CD8-positive, alpha-beta memory T cell (primary cell): ENCODE data around the gene CLDN5. TPM values are rescaled to one million over a fixed set of nuclear protein-coding genes. Genes with fewer than 3 reads are reported as not detected.

Experiments used
- CTCF ChIA-PET: fragments of 350-600 bp; sonication (Branson Sonifier 250); formaldehyde crosslinking; loops from one replicate; lab custom pipeline; 2021; ENCODE audit warnings: antibody characterized with exemption; lab: Charles Lee
- POLR2A ChIA-PET: fragments of 350-600 bp; sonication (Branson Sonifier 250); formaldehyde crosslinking; loops from one replicate; lab custom pipeline; 2021; ENCODE audit warnings: antibody characterized with exemption; lab: Charles Lee
- DNase-seq, 5 donors: peaks; one replicate each; pipeline versions ENCODE4 v3.0.0 to v3.0.0-alpha.2; 2020 to 2022; ENCODE audit warnings: mixed read lengths in 1 of 5
- H3K27ac ChIP-seq: one replicate; pipeline ENCODE4 v1.7.0; 2013; ENCODE audit warnings: low read depth, mild to moderate bottlenecking, low read length, moderate library complexity
- H3K27me3 ChIP-seq: 2 replicates; pipeline ENCODE4 v1.7.0; 2013; ENCODE audit warnings: low read length, mild to moderate bottlenecking; ENCODE audit not compliant: insufficient read depth, poor library complexity, severe bottlenecking
- H3K36me3 ChIP-seq: 2 replicates; pipeline ENCODE4 v1.7.0; 2013; ENCODE audit warnings: mild to moderate bottlenecking, low read length, moderate library complexity; ENCODE audit not compliant: insufficient read depth
- H3K4me1 ChIP-seq: 2 replicates; pipeline ENCODE4 v1.7.0; 2013; ENCODE audit warnings: mild to moderate bottlenecking, low read length, moderate library complexity; ENCODE audit not compliant: insufficient read depth
- H3K4me3 ChIP-seq: 2 replicates; pipeline ENCODE4 v1.7.0; 2013; ENCODE audit warnings: mild to moderate bottlenecking, low read length
- H3K9me3 ChIP-seq: 2 replicates; pipeline ENCODE4 v1.7.0; 2013; ENCODE audit warnings: mild to moderate bottlenecking, low read length
- H3K27ac Mint-ChIP-seq, 8 donors: one replicate each; pipeline ENCODE4 v1.8.0; 2020 to 2021; ENCODE audit warnings: mixed read lengths in 8 of 8, mild to moderate bottlenecking in 6 of 8, inconsistent platforms in 3 of 8, moderate library complexity in 3 of 8
- H3K27me3 Mint-ChIP-seq, 2 donors: one replicate each; pipeline ENCODE4 v1.8.0; 2020 to 2021; ENCODE audit warnings: mixed read lengths in 2 of 2, mild to moderate bottlenecking in 1 of 2, moderate library complexity in 1 of 2
- H3K36me3 Mint-ChIP-seq, 3 donors: one replicate each; pipeline ENCODE4 v1.8.0; 2020 to 2021; ENCODE audit warnings: mixed read lengths in 3 of 3, inconsistent platforms in 1 of 3, mild to moderate bottlenecking in 1 of 3
- H3K4me1 Mint-ChIP-seq, 3 donors: one replicate each; pipeline ENCODE4 v1.8.0; 2020 to 2021; ENCODE audit warnings: mixed read lengths in 3 of 3, inconsistent platforms in 1 of 3, mild to moderate bottlenecking in 1 of 3
- H3K4me3 Mint-ChIP-seq, 7 donors: one replicate each; pipeline ENCODE4 v1.8.0; 2020 to 2021; ENCODE audit warnings: mixed read lengths in 7 of 7, mild to moderate bottlenecking in 6 of 7, moderate library complexity in 4 of 7, inconsistent platforms in 2 of 7
- H3K9me3 Mint-ChIP-seq, 5 donors: one replicate each; pipeline ENCODE4 v1.8.0; 2020 to 2022; ENCODE audit warnings: mixed read lengths in 5 of 5, mild to moderate bottlenecking in 3 of 5, moderate library complexity in 2 of 5, inconsistent platforms in 1 of 5
- polyA plus RNA-seq: library from polyadenylated mRNA; unstranded; fragments of 300-500 nt; fragmentation: Illumina TruSeq; gene quantifications from one replicate; pipeline ENCODE4 v1.2.3, GENCODE V29; 2021
- total RNA-seq, 2 experiments: library from RNA; stranded (reverse); gene quantifications; one replicate each; pipeline ENCODE4 v1.2.3, GENCODE V29; 2021

Gene CLDN5
- total and polyA plus RNA-seq, 3 experiments from 2014 or later, result not detected

DNA sequence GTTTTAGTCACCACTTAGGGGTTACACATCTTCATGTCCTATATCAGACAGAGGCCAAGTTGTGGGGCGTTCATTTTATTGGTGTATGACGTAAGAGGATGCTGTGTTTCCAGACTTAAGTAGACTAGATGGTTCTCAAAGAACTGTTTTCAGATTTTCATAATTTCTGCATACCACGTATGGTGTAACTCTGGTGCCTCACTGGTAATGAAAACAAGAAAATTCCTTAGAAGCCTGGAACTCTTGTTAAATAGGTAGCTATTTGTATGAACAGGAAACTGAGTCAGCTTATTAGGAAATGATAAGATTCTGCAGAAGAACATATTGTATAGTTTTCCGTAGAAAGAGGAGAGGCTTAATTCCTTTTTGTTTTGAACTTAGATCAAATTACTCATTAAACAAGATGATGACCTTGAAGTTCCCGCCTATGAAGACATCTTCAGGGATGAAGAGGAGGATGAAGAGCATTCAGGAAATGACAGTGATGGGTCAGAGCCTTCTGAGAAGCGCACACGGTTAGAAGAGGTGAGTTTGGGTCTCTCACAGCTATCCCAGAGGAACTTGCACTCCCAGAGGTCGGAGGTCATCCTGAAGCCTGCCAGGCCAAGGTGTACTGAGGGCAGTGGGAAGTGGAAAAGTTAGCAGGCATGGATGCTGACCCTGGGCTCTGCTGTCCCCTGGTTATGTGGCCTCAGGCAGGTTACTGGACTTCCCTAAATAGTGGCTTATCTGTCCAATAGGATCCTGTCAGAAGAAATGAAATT lies 40.5 kb downstream of the CLDN5 start:
- no peaks in the 10 kb centered on the region for H3K36me3 ChIP-seq
- no peaks in the 10 kb centered on the region for H3K4me1 ChIP-seq
- Mint-ChIP-seq H3K27me3 (no peaks in the 10 kb centered on the region), H3K36me3 (peaks cover 0 to 3% (median 0%) of the 10 kb centered on the region in 3 donors), H3K4me3 (no peak overlapping the region), H3K27ac (no peak overlapping the region), H3K9me3 (no peaks in the 10 kb centered on the region), H3K4me1 (peaks cover 7 to 11% (median 10%) of the 10 kb centered on the region in 3 donors)
- DNase-seq, result no peak
- ChIA-PET CTCF (no interaction called here), POLR2A (no interaction called here)
- H3K9me3 ChIP-seq, result no peaks in the 10 kb centered on the region
- no peaks in the 10 kb centered on the region for H3K27me3 ChIP-seq
- no peak overlapping the region for H3K4me3 ChIP-seq
- no peak overlapping the region for H3K27ac ChIP-seq

DNA sequence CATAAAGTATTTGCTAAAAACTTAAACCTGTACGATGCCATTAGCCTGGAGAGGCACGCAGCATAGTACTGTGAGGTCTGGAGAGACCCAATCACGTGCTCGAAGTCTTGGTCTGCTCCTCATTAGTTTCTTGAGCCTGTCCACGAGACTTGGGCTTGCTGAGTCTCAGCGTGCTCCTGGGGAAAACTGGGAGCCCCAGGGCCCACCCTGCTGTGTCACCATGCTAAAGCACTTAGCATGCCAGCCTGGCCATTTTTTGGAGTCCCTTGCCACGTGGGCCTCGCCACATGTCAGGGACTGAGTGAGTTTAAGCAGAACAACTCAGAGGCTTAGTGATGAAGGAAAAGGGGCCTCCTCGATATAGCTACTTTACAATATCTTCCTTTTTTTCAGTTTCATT lies 41.9 kb downstream of the CLDN5 start:
- no peak overlapping the region for H3K27ac Mint-ChIP-seq
- DNase-seq, result no peak
- peaks cover 0 to 9% (median 0%) of the 10 kb centered on the region in 3 donors for H3K36me3 Mint-ChIP-seq
- H3K27me3 Mint-ChIP-seq, result no peaks in the 10 kb centered on the region
- H3K4me1 Mint-ChIP-seq, result peaks cover 17 to 21% (median 21%) of the 10 kb centered on the region in 3 donors
- ChIA-PET POLR2A (no interaction called here), CTCF (no interaction called here)
- H3K36me3 ChIP-seq, result no peaks in the 10 kb centered on the region
- peak overlapping the region in 1 of 7 donors; percentile 7 for H3K4me3 Mint-ChIP-seq
- H3K9me3 Mint-ChIP-seq, result no peaks in the 10 kb centered on the region
- peaks cover 8% of the 10 kb centered on the region for H3K4me1 ChIP-seq
- no peak overlapping the region for H3K27ac ChIP-seq
- H3K9me3 ChIP-seq, result no peaks in the 10 kb centered on the region
- no peaks in the 10 kb centered on the region for H3K27me3 ChIP-seq
- no peak overlapping the region for H3K4me3 ChIP-seq

DNA sequence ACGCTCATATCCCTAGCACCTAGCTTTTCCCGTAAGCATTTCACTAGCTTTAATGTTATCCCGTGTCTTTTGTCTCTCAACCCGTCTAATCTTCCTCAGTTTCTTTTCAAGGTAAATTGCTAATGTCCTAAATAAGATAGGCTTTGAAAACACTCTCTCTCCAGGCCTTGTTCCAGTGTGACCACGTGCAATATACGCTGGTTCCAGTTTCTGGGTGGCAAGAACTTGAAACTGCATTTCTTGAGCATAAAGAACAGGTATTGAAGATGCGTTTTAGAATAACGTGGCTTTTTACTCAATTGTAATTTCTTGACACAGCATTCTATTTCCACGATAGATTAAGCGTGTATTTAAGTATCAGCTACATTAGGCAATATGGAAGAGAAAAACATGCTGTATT lies 43.4 kb downstream of the CLDN5 start:
- Mint-ChIP-seq H3K4me3 (peak overlapping the region in 6 of 7 donors; percentile 88 to 96 (median 93)), H3K36me3 (peaks cover 0 to 13% (median 0%) of the 10 kb centered on the region in 3 donors), H3K4me1 (peaks cover 23 to 33% (median 31%) of the 10 kb centered on the region in 3 donors), H3K27me3 (no peaks in the 10 kb centered on the region), H3K27ac (peak overlapping the region in 2 of 8 donors; percentile 58 to 99), H3K9me3 (no peaks in the 10 kb centered on the region)
- H3K9me3 ChIP-seq, result no peaks in the 10 kb centered on the region
- H3K4me3 ChIP-seq, result peak overlapping the region; percentile 85
- no peak for DNase-seq
- peaks cover 4% of the 10 kb centered on the region for H3K36me3 ChIP-seq
- POLR2A ChIA-PET, result no interaction called here
- CTCF ChIA-PET, result no interaction called here
- H3K27ac ChIP-seq, result peak overlapping the region; percentile 100
- peaks cover 11% of the 10 kb centered on the region for H3K4me1 ChIP-seq
- no peaks in the 10 kb centered on the region for H3K27me3 ChIP-seq

DNA sequence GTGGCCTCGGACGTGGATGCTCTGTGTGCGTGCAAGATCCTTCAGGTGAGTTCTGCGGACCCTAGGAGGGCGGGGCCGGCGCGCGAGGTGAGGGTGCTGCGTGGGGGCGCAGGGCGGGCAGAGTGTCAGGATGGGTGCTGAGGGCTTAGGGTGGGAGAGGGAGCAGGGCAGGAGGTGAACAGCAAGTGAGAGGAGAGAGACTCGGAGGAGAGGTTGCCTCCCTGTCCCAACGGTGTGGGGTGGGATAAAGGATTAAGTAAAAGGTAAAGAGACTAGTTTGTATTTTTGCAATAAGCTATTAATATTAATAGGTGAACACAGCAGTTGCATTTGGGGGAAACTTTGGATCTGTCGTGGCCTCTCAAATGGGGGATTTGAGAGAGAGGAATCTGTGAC lies 44.0 kb downstream of the CLDN5 start:
- Histone ChIP-seq H3K36me3 (peaks cover 4% of the 10 kb centered on the region), H3K4me3 (peak overlapping the region; percentile 85), H3K9me3 (no peaks in the 10 kb centered on the region), H3K27me3 (no peaks in the 10 kb centered on the region), H3K4me1 (peaks cover 11% of the 10 kb centered on the region), H3K27ac (peak overlapping the region; percentile 100)
- H3K4me3 Mint-ChIP-seq, result peak overlapping the region; percentile 88 to 99 (median 93)
- ChIA-PET CTCF (interaction anchor here (1.0 to 1.8 kb wide), 2 partner anchors 9 to 336 kb away, joined by 3 to 7 read pairs; partner anchors contain the start of gene ESS2), POLR2A (interaction anchor here (0.9 to 1.3 kb wide), 7 partner anchors 33 to 540 kb away, joined by 3 to 11 read pairs (median 7); partner anchors contain the start of genes C22orf39, CLTCL1, DGCR2 and ESS2)
- peaks cover 28 to 39% (median 37%) of the 10 kb centered on the region in 3 donors for H3K4me1 Mint-ChIP-seq
- H3K27me3 Mint-ChIP-seq, result no peaks in the 10 kb centered on the region
- no peaks in the 10 kb centered on the region for H3K9me3 Mint-ChIP-seq
- DNase-seq, result no peak
- peak overlapping the region in 5 of 8 donors; percentile 73 to 100 (median 99) for H3K27ac Mint-ChIP-seq
- H3K36me3 Mint-ChIP-seq, result peaks cover 0 to 16% (median 2%) of the 10 kb centered on the region in 3 donors

DNA sequence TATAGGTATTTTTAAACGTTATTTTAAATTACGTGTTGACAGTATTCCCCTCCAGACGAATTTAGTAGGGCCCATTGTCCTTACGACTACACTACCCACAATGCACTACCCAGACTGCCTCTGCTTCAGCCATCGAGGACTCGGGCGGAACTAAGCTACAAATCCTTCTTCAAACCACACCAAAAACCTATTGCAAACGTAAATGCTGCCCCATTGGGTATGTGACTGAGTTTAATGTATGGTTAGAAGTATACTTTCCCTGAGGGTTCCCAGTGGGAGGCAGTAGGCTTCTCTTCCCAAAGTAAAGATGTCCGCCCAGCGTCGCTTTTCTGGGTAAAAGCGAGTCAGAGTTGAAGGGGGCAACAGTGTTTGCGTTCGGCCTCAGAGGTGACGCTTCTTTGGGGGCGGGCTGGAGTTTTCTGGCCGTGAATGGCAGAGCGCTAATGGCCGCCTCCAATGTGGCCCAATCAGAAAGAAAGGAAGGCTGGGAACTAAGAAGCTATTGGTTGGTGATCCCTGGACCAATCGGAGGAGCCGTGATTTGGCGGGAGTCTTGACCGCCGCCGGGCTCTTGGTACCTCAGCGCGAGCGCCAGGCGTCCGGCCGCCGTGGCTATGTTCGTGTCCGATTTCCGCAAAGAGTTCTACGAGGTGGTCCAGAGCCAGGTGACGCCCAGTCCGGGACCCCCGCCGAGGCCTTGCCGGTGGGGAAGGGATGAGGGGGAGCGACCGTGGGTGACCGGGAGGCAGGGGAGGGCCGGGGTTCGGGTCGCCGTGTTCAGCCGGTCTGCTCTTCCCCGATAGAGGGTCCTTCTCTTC lies 44.6 kb downstream of the CLDN5 start, which contains the start of gene CDC45:
Gene CDC45 (plus strand): TSS at position 566 of the 818 bp plus-strand sequence. CDS start 49 bp downstream, at position 615.
- Mint-ChIP-seq H3K9me3 (no peaks in the 10 kb centered on the region), H3K36me3 (peaks cover 0 to 20% (median 3%) of the 10 kb centered on the region in 3 donors), H3K4me3 (peak within 1 kb of the TSS; percentile 88 to 99 (median 93)), H3K27me3 (no peaks in the 10 kb centered on the region), H3K4me1 (peaks cover 29 to 41% (median 38%) of the 10 kb centered on the region in 3 donors), H3K27ac (peak within 1 kb of the TSS; percentile 99 to 100 (median 100))
- H3K36me3 ChIP-seq, result peaks cover 8% of the 10 kb centered on the region
- peak; percentile 89 to 95 (median 94) for DNase-seq
- CTCF ChIA-PET, result interaction anchor here (1.0 to 1.8 kb wide), 3 partner anchors 9 to 335 kb away, joined by 3 to 7 read pairs (median 3); partner anchors contain the start of gene ESS2
- peaks cover 11% of the 10 kb centered on the region for H3K4me1 ChIP-seq
- POLR2A ChIA-PET, result interaction anchor here (0.6 to 1.5 kb wide), 10 partner anchors 8 to 574 kb away, joined by 3 to 11 read pairs (median 4); partner anchors contain the start of genes C22orf39, CLTCL1, DGCR2 and DGCR6
- no peaks in the 10 kb centered on the region for H3K27me3 ChIP-seq
- H3K9me3 ChIP-seq, result no peaks in the 10 kb centered on the region
- H3K4me3 ChIP-seq, result peak within 1 kb of the TSS; percentile 85
- peak within 1 kb of the TSS; percentile 100 for H3K27ac ChIP-seq

DNA sequence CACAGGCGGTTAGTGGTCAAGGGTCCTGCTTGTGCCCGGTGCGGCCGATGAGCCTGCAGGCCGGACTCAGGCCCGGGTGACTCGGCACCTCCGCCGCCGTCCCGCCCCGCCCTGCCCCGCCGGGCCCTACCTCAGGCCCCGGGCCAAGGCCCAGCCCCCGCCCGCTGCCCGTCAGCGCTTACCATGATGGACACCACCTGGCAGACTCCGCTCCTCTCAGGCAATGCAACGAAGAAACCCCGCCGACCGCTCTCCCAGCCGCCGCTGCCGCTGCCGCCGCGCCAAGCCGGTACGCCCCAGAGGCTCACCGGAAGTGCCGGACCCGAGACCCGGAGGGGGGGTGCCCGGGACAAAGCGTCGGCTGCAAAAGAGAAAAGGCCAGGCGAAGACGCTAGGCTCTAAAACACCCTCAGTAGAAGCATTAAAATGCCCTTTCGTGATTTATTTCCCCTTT lies 45.3 kb downstream of the CLDN5 start, which contains the start of gene UFD1:
Gene UFD1 (minus strand): TSS at position 293 of the 454 bp plus-strand sequence. CDS start 108 bp downstream, at position 185.
- ChIA-PET POLR2A (interaction anchor here (0.6 to 1.8 kb wide), 10 partner anchors 9 to 573 kb away, joined by 3 to 11 read pairs (median 6); partner anchors contain the start of genes C22orf39, CLTCL1, DGCR2 and DGCR6), CTCF (interaction anchor here (1.0 to 1.8 kb wide), 3 partner anchors 10 to 335 kb away, joined by 3 to 7 read pairs (median 3); partner anchors contain the start of gene ESS2)
- H3K4me1 Mint-ChIP-seq, result peaks cover 30 to 41% (median 41%) of the 10 kb centered on the region in 3 donors
- peak within 1 kb of the TSS; percentile 85 for H3K4me3 ChIP-seq
- peaks cover 9% of the 10 kb centered on the region for H3K36me3 ChIP-seq
- no peaks in the 10 kb centered on the region for H3K27me3 Mint-ChIP-seq
- peak within 1 kb of the TSS; percentile 100 for H3K27ac ChIP-seq
- H3K27ac Mint-ChIP-seq, result peak within 1 kb of the TSS; percentile 99 to 100 (median 100)
- H3K9me3 Mint-ChIP-seq, result no peaks in the 10 kb centered on the region
- H3K4me3 Mint-ChIP-seq, result peak within 1 kb of the TSS; percentile 88 to 99 (median 93)
- H3K36me3 Mint-ChIP-seq, result peaks cover 0 to 24% (median 3%) of the 10 kb centered on the region in 3 donors
- peaks cover 11% of the 10 kb centered on the region for H3K4me1 ChIP-seq
- peak; percentile 75 to 86 (median 82) for DNase-seq
- no peaks in the 10 kb centered on the region for H3K27me3 ChIP-seq
- H3K9me3 ChIP-seq, result no peaks in the 10 kb centered on the region
